Measurements from ENCODE around the gene SPATA33. TPM values are rescaled to one million over a fixed set of nuclear protein-coding genes. Genes with fewer than 3 reads are reported as not detected.
"Not testable (repeated sequence)": the region's sequence is repeated elsewhere in the genome, so short reads cannot be mapped to it uniquely, and the experiment has no call there.

Gene SPATA33
- total RNA-seq, 1 donor from 2014 or later: 14.6 TPM

- H3K4me3 Mint-ChIP-seq: no peak overlapping the region
- no peak for DNase-seq
- H3K4me1 Mint-ChIP-seq: peaks cover 7% of the 10 kb centered on the region
- H3K27ac Mint-ChIP-seq: no peak overlapping the region
- peaks cover 10% of the 10 kb centered on the region for H3K9me3 Mint-ChIP-seq
- H3K36me3 Mint-ChIP-seq (ENCODE audit: low read depth): no peaks in the 10 kb centered on the region
- intact Hi-C loops (cut with micrococcal nuclease): no loop called here
- peaks cover 19% of the 10 kb centered on the region for H3K27me3 Mint-ChIP-seq
Observed at GRCh38 chr16:89620406-89620841, 37.2 kb upstream of the SPATA33 start.

- Mint-ChIP-seq H3K36me3 (ENCODE audit: low read depth) (no peaks in the 10 kb centered on the region), H3K27ac (no peak overlapping the region), H3K9me3 (peaks cover 10% of the 10 kb centered on the region), H3K27me3 (peaks cover 19% of the 10 kb centered on the region), H3K4me3 (no peak overlapping the region), H3K4me1 (peaks cover 7% of the 10 kb centered on the region)
- DNase-seq: no peak
- intact Hi-C loops (cut with micrococcal nuclease): no loop called here
Observed at GRCh38 chr16:89621136-89621697, 36.4 kb upstream of the SPATA33 start.

GRCh38 chr16:89621698-89622409 is 35.8 kb upstream of the SPATA33 start:
- intact Hi-C loops (cut with micrococcal nuclease): no loop called here
- Mint-ChIP-seq H3K27ac (no peak overlapping the region), H3K9me3 (peaks cover 4% of the 10 kb centered on the region), H3K4me1 (peaks cover 2% of the 10 kb centered on the region), H3K4me3 (no peak overlapping the region), H3K27me3 (peaks cover 19% of the 10 kb centered on the region), H3K36me3 (ENCODE audit: low read depth) (no peaks in the 10 kb centered on the region)
- DNase-seq: no peak

DNA sequence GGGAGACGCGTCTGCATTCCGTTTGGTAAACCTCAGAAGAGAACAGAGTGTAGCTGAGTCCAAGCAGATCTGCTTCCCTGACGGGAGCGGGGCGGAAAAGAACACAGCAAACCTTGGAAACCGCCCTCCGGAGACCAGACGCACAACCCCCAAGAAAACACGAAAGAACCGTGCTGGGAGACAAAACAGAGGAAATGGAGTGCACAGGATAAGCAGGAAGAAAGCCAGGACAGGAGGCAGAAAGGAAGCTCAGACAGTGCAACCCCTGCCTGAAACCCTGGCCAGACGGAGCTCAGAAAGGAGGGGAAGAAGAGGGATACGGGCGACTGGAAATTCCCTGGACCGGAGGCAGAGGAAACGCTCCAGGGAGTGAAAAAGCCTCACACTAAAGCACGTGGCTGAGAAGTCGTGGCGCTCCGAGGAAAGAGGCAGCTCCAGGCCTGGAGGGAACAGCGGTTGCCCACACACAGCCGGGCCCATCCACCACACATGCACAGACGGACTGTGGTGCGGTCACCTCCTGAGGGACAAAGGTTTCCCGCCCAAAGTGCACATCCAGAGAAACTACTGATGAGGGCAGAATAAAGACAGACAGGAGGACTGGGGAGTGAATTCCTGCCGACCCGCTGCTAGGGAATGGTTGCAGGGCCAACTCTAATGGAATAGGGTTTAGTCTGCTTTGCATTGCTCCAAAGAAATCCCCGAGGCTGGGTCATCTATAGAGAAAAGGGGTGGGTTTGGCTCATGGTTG is 34.0 kb upstream of the SPATA33 start:
- H3K36me3 Mint-ChIP-seq (ENCODE audit: low read depth): no peaks in the 10 kb centered on the region
- intact Hi-C loops (cut with micrococcal nuclease): no loop called here
- H3K27ac Mint-ChIP-seq: no peak overlapping the region
- peaks cover 19% of the 10 kb centered on the region for H3K27me3 Mint-ChIP-seq
- no peaks in the 10 kb centered on the region for H3K9me3 Mint-ChIP-seq
- no peaks in the 10 kb centered on the region for H3K4me1 Mint-ChIP-seq
- no peak for DNase-seq
- no peak overlapping the region for H3K4me3 Mint-ChIP-seq

- Mint-ChIP-seq H3K4me3 (no peak overlapping the region), H3K9me3 (no peaks in the 10 kb centered on the region), H3K27me3 (peaks cover 19% of the 10 kb centered on the region), H3K4me1 (no peaks in the 10 kb centered on the region), H3K36me3 (ENCODE audit: low read depth) (no peaks in the 10 kb centered on the region), H3K27ac (no peak overlapping the region)
- intact Hi-C loops (cut with micrococcal nuclease): no loop called here
- DNase-seq: no peak
Observed at GRCh38 chr16:89624777-89625761, 32.6 kb upstream of the SPATA33 start.

DNA sequence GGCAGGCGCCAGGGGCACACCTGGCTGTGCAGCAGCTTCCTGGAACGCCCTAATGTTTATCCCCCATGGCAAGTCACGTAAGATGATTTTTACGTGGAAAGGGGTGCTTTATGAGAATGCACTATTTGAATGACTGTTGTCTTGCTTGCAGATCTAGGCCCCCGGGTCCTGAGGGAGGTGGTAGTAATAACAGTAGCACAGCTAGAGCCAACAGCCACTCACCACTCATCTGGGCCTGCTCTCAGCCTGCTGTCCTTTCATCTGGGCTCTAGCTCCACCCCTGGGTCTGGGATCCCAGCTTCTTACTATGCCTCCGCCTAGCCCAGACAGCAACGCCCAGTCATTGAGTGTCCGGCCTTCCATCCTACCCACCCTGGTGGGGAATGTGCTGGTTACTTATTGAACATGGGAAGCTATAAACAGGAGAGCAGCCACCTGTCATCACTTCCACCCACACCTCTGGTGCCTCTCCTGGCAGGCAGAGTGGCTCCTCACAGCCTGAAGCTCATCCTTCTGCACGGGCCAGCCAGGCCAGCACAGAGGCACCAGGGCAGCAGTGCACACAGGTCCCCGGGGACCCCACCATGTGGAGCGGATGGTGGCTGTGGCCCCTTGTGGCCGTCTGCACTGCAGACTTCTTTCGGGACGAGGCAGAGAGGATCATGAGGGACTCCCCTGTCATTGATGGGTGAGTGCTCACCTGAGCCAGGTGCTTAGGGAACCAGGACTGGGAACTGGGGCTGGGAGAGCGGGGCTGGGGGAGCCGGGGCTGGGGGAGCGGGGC is 27.6 kb upstream of the SPATA33 start:
- H3K9me3 Mint-ChIP-seq: no peaks in the 10 kb centered on the region
- no peak for DNase-seq
- no peak overlapping the region for H3K27ac Mint-ChIP-seq
- no peaks in the 10 kb centered on the region for H3K4me1 Mint-ChIP-seq
- H3K27me3 Mint-ChIP-seq: peaks cover 4% of the 10 kb centered on the region
- intact Hi-C loops (cut with micrococcal nuclease): no loop called here
- H3K36me3 Mint-ChIP-seq (ENCODE audit: low read depth): no peaks in the 10 kb centered on the region
- H3K4me3 Mint-ChIP-seq: no peak overlapping the region

- H3K4me3 Mint-ChIP-seq: no peak overlapping the region
- no peak for DNase-seq
- no peaks in the 10 kb centered on the region for H3K36me3 Mint-ChIP-seq (ENCODE audit: low read depth)
- H3K27ac Mint-ChIP-seq: no peak overlapping the region
- H3K27me3 Mint-ChIP-seq: no peaks in the 10 kb centered on the region
- no peaks in the 10 kb centered on the region for H3K4me1 Mint-ChIP-seq
- intact Hi-C loops (cut with micrococcal nuclease): no loop called here
- H3K9me3 Mint-ChIP-seq: no peaks in the 10 kb centered on the region
Observed at GRCh38 chr16:89633064-89633631, 24.5 kb upstream of the SPATA33 start.

DNA sequence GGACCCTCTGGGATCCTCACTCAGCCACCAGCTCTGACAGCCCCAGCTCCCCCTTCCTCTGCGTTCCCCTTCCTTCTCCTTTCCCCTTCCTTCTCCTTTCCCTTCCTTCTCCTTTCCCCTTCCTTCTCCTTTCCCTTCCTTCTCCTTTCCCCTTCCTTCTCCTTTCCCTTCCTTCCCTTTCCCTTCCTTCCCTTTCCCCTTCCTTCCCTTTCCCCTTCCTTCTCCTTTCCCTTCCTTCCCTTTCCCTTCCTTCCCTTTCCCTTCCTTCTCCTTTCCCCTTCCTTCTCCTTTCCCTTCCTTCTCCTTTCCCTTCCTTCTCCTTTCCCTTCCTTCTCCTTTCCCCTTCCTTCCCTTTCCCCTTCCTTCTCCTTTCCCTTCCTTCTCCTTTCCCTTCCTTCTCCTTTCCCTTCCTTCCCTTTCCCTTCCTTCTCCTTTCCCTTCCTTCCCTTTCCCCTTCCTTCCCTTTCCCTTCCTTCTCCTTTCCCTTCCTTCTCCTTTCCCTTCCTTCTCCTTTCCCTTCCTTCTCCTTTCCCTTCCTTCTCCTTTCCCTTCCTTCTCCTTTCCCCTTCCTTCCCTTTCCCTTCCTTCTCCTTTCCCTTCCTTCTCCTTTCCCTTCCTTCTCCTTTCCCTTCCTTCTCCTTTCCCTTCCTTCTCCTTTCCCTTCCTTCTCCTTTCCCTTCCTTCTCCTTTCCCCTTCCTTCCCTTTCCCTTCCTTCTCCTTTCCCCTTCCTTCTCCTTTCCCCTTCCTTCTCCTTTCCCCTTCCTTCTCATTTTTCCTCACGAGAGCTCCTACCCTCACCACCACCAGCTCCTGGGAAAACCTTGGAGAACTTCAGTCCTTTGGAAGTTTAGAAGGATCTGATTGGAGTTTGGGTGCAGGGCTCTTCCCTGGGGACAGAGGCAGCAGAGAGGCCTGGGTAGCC is 22.9 kb upstream of the SPATA33 start:
- intact Hi-C loops (cut with micrococcal nuclease); H3K4me3 Mint-ChIP-seq; DNase-seq; H3K27ac Mint-ChIP-seq; H3K27me3 Mint-ChIP-seq; H3K9me3 Mint-ChIP-seq; H3K36me3 Mint-ChIP-seq (ENCODE audit: low read depth); H3K4me1 Mint-ChIP-seq: not testable (repeated sequence)

DNA sequence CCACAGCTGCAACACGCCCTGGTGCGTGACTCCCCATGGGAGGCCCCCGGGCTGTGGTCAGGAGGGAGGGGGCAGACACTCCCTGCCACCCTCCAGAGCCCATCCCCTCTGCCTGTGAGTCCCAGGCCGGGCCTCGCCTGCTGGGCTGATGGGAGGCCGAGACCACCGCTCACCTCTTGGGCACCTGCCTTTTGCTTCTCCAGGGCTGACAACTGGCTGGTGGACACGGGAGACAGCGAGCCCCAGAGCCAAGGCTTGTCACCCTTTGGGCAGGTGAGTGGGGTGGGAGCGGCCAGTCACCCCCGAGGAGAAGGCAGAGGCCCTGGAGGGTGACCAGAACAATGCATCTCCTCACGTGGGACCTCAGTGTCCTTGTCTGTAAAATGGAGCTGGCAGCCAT is 21.0 kb upstream of the SPATA33 start:
- intact Hi-C loops (cut with micrococcal nuclease): no loop called here
- Mint-ChIP-seq H3K36me3 (ENCODE audit: low read depth) (no peaks in the 10 kb centered on the region), H3K4me3 (no peak overlapping the region), H3K4me1 (peaks cover 6% of the 10 kb centered on the region), H3K27me3 (peaks cover 3% of the 10 kb centered on the region), H3K9me3 (no peaks in the 10 kb centered on the region), H3K27ac (no peak overlapping the region)
- DNase-seq: no peak

GRCh38 chr16:89637379-89637778 is 20.3 kb upstream of the SPATA33 start:
- H3K4me3 Mint-ChIP-seq: no peak overlapping the region
- no peak overlapping the region for H3K27ac Mint-ChIP-seq
- H3K36me3 Mint-ChIP-seq (ENCODE audit: low read depth): no peaks in the 10 kb centered on the region
- DNase-seq: no peak
- H3K4me1 Mint-ChIP-seq: peaks cover 6% of the 10 kb centered on the region
- intact Hi-C loops (cut with micrococcal nuclease): no loop called here
- peaks cover 3% of the 10 kb centered on the region for H3K27me3 Mint-ChIP-seq
- no peaks in the 10 kb centered on the region for H3K9me3 Mint-ChIP-seq

DNA sequence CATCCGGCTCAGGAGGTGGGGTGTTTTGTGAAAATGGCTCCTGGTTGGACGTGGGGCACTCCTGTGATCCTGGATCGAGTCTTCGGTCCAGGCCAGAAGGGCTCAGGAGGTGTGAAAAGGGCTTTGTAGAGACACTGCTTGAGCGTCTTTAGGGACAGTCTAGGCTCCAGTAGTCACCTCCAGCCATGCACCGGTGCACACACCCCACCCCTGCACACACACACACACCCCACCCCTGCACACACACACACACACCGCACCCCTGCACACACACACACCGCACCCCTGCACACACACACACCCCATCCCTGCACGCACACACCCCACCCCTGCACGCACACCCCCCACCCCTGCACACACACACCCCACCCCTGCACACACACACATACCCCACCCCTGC is 19.2 kb upstream of the SPATA33 start:
- Mint-ChIP-seq H3K27ac (no peak overlapping the region), H3K4me1 (peaks cover 6% of the 10 kb centered on the region), H3K36me3 (ENCODE audit: low read depth) (no peaks in the 10 kb centered on the region), H3K4me3 (no peak overlapping the region), H3K9me3 (no peaks in the 10 kb centered on the region), H3K27me3 (peaks cover 3% of the 10 kb centered on the region)
- no peak for DNase-seq
- intact Hi-C loops (cut with micrococcal nuclease): no loop called here

- no peaks in the 10 kb centered on the region for H3K9me3 Mint-ChIP-seq
- peaks cover 3% of the 10 kb centered on the region for H3K27me3 Mint-ChIP-seq
- H3K4me3 Mint-ChIP-seq: no peak overlapping the region
Observed at GRCh38 chr16:89639385-89639784, 18.3 kb upstream of the SPATA33 start.

More at GRCh38 chr16:89639385-89639784, 18.3 kb upstream of the SPATA33 start:
- peaks cover 6% of the 10 kb centered on the region for H3K4me1 Mint-ChIP-seq
- H3K36me3 Mint-ChIP-seq (ENCODE audit: low read depth): no peaks in the 10 kb centered on the region
- no peak overlapping the region for H3K27ac Mint-ChIP-seq
- DNase-seq: no peak
- intact Hi-C loops (cut with micrococcal nuclease): no loop called here
